ENCODE results near the gene GGN.

DNA sequence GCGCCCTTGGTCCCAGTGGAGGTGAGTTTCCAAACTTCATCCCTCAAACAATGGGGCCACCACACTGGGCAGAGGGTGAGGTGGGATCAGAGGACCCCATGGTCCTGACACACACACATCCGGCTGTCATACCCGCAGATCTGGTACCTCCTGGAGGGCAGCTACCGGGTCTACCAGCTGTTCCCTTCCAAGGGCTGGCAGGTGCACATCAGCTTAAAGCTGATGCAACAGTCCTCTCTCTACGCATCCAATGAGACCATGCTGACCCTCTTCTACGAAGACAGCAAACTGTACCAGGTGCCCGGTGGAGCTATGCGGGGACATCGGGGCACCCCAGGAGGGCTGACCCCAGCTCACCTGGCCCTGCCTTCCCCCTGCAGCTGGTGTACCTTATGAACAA, 27.5 kb downstream of the GGN start:
- TF ChIP-seq, protein P1, sequence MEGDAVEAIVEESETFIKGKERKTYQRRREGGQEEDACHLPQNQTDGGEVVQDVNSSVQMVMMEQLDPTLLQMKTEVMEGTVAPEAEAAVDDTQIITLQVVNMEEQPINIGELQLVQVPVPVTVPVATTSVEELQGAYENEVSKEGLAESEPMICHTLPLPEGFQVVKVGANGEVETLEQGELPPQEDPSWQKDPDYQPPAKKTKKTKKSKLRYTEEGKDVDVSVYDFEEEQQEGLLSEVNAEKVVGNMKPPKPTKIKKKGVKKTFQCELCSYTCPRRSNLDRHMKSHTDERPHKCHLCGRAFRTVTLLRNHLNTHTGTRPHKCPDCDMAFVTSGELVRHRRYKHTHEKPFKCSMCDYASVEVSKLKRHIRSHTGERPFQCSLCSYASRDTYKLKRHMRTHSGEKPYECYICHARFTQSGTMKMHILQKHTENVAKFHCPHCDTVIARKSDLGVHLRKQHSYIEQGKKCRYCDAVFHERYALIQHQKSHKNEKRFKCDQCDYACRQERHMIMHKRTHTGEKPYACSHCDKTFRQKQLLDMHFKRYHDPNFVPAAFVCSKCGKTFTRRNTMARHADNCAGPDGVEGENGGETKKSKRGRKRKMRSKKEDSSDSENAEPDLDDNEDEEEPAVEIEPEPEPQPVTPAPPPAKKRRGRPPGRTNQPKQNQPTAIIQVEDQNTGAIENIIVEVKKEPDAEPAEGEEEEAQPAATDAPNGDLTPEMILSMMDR (IDR thresholded peaks at IDR 0.05), result no peak
- TF ChIP-seq POLR2AphosphoS5 (IDR thresholded peaks at IDR 0.05; ENCODE audit: low read depth, low read length) (no peak), EP300 (IDR thresholded peaks at IDR 0.05; ENCODE audit: borderline replicate concordance in 1 of 2, low read depth in 1 of 2, low read length in 1 of 2) (no peak), ELF1 (IDR thresholded peaks at IDR 0.05) (no peak), JUND (IDR thresholded peaks at IDR 0.05) (no peak), RAD21 (IDR thresholded peaks at IDR 0.05; ENCODE audit: low read length) (no peak)

Data from SK-N-SH (cell line).